Activated T-helper 1 cell treated with Interleukin-2 at 50 U/mL for 16 hours (primary cell): Measurements from ENCODE around the gene HS1BP3.

Experiments used
- DNase-seq: peaks from one replicate; pipeline ENCODE4 v3.0.0-alpha.2; 2020; ENCODE audit warnings: low read depth

HS1BP3 gene

DNA sequence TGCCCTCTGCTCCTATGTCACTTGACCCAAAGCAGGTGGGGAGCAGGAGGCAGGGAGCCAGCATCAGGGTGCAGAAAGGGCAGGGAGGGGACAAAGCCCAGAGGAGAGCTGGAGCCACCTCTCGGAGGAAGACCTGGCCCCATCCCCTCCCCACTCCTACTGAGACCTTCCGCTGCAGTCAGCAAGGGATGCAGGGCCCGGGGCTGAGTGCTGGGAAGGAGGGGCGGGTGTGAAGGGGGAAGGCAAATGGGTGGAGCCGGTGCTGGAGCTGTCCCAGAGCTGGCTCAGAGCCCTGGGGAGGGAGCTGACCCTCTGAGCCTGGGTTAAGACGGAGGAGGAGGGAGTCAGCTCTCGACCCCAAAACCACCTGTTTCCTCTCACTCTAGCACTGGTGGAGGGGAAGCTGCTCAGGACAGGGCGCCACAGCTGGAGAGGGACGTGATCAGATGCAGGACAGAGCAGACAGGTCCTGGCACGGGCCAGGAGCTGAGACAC is 33.8 kb downstream of the HS1BP3 start:
- no peak for DNase-seq

DNA sequence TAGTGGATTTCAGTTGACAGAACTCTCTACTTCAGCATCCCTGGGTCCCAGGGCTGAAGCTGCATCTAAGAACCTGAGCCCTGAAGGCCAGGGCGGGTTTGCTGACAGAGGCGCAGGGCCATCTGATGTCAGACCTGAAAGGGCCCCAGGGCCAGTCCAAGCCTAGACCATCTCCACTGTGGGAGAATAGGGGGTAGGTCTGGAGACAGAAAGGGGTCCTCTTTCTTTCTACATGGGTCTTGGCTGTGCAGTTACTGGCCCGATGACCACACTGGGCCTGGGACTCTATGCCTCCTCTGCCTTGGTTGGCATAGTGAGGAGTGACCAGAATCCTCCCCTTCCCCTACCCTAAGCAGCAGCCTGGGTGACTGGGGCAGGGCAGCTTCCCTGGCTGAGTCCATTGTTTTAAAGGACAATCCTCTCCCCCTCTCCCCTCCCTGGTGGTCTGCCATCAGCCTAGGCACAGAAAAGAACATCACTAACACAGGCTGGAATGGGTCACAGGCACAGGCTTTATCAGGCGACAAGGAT is 34.5 kb downstream of the HS1BP3 start:
- DNase-seq = no peak

DNA sequence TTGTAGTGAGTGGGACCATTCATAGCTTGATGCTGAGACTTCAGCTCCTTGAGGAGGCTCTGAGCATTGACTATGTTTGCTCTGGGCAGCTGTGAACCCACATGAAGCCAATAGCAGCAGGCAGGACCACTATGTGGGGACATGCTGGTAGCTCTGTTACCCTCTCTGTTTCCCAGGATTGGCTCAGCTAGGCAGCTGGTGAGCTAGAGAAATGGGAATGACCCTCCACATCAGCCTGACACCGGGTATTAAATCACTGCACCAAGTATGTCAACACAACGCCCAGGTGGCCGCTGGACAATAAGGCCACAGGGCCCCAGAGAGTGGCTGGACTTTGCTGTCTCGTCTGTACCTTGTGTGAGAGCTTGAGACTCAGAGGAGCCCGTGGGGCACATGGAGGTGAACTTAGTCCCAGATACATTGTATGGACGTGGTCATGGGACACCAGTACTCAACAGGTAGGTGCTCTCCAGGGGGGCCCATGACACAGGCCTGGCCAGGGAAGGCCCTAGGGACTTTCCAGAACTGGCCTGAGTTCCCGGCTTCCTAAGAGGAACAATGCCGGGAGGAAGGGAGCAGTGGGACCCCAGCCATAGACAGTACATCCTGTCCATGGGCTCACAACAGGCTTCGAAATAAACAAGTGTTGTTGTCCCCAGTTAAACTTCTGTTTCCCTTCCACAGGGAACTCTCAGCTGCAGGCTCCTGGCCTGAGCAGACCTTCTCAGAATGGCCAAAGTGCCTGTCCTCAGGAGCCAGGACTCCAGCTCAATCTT is 35.2 kb downstream of the HS1BP3 start:
- no peak for DNase-seq

DNA sequence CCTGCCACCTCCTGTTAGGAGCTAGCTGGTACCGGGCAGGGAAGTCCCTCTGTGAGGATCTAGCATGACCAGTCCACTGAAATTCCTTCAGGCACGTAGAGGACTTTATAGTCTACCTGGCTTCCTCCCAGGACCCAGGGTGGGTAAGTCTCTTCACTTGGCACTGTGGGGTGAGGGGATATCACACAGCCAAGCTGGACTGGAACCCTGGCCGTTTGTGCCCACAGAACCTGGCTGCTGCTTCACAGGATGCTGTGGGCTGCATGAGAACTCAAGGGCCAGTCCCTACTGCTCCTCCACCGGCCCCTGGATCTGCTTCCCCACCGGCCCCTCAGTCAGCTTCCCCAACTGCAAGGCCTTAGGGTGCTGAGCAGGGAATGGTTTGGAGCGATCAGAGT is 35.8 kb downstream of the HS1BP3 start:
- no peak for DNase-seq

DNA sequence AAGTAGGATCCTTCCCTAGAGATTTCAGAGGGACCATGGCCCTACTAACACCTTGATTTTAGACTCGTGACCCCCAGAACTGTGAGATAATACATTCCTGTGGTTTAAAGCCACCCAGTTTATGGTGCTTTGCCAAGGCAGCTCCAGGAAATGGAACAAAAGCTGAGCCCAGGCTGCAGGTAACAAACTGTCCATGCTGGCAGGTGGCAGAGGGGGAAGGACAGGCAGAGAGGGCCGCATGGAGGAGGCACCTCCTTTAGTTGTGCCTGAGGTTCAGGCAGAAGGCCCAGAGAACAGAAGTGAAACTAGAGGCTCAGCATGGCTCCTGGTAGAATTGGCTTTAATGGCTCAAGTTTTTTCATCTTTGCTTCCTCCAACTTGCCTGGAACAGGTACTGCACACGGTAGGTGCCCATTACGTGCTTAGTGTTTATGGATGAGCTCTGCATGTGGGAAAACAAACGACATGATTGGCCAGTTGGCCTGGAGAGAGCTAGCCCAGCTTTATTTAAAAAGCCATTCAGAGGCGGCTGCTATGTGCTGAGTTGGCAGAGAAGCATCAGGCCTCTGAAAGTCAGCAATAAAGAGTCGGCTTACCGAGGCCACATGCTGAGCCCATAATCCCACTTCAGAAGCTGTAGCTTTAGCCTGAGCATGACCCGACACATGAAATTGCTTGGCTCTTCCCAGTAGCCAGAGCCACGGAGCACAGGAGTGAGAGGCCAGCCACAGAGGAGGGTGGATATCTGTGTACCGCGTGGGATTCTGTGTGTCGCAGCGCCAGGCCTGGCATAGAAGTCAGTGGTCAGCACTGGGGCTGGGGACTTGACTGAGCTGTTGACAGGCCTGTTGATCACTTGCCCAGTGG is 36.5 kb downstream of the HS1BP3 start:
- no peak for DNase-seq

DNA sequence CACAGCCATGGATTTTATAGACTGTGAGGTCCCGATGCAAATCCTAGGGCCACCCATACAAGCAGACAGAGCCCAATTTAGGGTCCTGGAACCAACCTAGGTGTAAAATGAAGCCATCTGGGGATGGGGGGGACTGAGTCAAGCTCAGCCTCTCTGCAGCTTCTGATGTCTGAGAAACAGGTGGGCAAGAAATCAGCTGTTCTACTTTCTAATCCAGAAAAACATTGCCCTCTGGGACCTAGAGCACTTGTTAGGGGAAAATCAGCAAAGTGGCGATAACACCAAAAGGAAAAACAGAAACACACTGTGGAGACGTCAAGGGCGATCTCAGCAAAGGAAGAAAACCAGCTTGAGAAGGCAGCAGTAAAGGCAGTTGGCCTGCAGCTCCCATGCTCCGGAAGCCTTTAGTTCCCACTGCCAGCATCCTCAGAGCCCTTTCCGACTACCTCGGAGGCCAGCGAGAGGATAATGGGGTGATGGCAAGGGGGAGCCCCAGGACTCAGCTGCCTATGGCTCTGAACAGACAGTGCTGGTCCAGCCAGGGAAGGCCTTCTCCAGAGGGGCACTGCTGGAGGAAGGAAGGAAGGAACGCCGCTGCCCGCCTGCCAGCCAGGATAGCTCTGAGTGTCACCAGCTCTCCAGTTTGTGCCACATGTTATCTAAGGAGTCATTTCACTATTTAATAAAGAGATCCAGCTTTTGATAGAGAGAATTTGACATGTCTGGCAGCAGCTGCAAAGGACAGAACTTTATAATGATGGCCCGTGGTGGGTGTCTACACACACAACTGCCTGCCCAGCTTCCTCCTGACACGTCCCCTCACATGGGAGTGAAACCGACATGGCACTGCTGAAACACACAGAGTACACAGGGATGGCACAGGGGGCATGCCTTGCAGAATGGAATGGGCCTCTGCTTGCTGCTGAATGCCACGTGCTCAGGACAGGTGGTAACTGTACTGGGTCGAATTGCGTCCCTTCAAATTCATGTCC is 37.7 kb downstream of the HS1BP3 start:
- DNase-seq = no peak

DNA sequence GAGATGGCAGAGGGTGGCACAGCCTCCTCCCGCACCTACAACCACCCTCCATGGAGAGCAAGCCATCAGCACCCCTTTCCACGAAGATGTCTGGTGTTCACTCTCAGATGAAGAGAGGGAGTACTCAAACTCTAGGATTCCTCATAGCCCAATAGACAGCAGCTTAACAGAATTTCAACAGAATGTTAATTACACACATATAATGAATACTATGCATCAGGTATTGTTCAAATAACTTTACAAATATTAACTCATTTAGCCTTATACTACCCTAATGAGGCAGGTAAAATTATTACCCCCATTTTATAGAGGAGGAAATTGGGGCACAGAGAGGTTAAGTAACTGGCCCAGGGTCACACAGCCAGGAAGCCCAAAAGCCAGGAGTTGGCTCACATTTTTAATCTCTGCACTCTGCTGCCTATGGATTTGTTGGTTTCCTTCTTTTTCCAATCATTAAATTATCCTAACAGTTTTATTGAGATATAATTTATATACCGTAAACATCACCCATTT is 39.0 kb downstream of the HS1BP3 start:
- no peak for DNase-seq

DNA sequence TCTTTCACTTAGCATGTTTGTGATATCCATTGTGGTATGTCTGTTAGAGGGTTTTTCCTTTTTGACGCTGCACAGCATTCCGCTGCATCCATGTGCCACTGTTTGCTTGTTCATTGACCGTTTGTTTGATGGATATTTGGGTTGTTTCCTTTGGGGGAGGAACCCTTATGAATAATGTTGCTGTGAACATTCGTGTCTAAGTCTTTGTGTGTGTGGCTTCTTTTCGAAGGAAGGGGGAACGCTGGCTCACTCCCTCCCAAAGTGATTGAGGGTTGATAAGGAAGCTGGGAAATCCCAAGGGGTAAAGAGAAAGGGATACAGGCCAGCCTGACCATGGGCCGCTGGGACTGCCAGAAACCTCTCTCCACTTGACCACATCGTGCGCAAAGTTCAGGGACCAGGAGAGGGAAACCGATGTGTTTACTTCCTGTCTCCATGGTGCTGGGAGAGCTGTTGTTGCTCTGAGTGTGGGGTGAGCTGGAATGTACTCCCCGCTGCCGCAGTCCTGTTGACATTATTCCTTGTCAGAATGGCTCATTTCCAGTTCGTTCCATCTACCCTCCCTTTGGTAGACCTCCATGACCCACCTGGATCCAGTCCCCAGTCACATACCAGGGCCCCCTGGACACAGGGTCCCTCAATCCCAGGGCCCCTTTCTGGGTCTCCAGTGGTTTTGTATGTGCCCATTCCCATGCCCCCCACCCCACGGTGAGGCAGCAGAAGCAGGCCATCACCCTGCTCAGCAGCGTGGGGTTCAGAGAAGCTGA is 39.6 kb downstream of the HS1BP3 start:
- DNase-seq = no peak

DNA sequence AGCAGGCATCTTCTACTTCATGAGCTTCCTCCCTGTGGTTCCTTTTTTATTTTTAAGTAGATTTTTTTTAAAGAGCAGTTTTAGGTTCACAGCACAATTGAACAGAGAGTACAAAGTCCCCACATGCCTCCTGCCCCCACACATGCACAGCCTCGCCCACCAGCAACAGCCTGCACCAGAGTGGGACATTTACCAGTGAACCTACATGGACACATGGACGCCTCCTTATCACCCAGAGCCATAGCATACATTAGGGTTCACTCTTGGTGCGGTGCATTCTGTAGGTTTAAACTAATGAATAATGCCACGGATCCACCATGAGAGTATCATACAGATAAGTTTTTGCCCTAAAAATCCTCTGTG is 40.9 kb downstream of the HS1BP3 start:
- no peak for DNase-seq

DNA sequence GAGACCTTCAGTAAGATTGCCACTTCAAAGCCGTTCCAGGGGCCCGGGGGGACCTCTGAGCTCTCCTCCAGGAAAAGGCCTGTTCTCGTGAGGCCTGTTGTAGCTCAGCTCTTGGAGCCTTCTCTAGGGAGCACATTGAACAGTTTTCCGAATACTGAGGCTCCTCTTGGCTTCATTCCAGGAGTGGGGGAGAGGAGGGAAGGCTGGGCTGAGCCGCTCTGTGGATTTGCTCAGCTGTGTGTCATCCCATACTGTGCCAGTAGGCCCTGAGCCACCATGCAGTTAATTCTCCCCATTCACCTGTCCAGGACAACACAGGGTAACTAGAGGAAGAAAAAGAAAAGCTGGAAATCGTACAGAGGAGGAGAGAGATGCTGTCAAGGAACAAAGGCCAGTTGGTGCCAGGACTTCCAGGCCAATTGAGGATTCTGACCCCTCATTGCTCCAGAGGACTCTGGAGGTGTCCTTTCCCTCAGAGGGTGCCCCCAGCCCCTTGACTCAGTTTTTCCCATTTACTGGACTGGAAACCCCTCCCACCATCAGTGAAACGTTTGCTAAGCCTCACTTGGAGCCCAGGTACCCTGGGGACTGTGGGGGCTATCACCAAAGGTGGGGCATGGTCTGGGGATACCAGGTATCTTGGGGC is 41.4 kb downstream of the HS1BP3 start:
- no peak for DNase-seq

DNA sequence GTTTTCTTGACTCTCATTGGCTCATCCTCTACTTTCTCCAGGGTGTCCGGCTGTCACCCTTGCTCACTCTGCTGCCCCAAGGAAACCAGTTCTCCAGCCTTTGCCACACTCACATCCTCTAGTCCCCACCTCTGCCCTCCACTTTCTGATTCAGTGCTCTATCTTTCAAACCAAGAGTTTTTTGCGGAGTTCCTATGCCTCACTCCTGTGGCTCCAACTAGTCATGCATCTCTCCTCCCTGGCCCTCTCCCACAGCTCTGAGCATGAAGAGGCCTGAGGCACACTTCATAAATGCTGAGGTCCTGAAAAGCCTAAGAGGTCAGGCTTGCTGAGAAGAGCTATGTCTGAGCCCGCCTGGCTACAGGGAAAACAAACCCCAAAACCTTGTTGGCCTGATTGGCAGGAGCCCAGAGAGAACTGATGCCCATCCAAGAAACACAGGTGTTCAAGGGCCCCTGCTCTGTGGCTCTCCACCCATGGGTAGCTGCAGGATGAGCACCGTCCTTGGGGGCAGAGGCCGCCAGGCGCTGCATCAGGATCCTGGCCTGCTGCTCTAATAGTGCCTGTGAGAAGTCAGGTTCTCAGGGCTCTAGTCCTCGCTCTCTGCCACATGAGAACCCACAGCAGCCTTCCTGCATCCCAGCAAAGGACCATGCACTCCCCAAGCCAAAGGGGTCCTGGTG is 42.1 kb downstream of the HS1BP3 start:
- DNase-seq = no peak

DNA sequence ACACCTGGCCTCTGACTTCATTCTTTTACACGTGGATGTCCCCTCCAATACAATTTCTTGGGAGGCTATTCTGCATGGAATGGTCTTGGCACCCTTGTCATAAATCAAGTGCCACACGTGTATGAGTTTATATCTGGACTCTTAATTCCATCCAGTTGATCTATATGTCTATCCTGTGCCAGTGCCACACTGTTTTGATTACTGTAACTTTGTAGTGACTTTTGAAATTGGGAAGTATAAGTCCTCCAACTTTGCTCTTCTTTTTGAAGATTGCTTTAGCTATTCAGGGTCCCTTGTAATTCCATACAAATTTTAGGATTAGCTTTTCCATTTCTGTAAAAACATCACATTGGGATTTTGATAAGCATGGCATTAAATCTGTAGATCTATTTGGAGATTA is 43.5 kb downstream of the HS1BP3 start:
- no peak for DNase-seq

DNA sequence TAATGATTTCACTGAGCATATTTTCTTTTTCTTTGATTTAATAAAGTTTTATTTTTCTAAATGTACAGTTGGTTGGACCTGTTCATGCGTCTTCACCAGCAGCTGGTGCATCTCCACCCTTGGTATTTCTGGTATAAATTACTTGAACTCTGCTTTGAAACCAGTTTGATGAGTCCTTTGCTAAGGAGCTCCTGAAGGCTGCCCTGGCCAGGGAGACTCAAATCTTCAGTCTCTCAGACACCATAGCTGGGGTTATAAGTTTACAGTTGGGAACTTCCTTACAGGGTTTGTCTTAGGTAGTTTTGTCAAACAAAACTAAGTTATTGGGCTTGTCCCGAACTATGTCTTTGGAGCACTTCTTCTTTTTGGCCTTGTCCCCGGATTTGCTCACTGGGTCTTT is 44.7 kb downstream of the HS1BP3 start:
- DNase-seq = no peak

DNA sequence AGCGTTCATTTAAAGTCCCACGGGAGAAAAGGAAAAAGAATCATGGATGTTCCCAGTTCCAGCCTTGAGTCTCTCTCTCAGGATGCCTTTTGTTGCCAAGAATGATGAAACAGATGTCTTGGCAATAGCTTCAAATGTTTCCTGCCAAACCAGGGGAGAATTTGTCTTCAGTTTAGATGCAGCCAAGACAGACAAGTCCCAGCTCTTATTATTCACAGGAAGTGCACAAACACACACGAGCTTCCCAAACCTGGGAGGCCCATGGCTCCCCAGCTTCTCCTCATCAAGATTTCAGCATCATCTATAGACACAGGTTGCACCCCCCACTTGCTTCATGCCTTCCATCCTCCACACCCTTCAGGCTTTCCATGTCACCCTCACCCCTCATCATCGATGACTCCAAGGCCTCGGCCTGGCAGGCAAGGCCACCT is 45.9 kb downstream of the HS1BP3 start:
- no peak for DNase-seq

DNA sequence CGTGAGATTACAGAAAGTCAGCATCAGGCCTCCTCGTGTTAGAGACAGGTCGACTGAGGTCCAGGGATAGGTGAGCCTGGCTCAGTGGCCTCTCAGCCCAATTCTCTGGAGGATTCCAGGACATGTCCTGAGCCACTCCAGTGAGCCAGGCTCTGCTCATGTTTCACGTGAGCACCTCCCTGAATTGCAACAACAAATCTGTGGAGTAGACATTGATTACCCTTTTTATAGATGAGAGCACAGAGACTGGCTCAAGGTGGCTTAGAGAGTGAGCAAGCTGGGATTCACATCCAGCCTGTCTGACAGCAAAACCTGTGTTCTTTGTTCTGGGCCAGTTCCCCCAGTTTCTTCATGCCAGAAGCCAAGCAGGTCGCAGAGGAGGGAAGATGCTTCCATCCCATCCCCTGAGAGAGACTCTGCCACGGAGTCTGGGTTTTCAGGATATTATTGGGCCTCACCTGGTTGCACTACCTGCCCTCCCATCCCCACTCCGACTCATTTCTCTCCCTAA is 46.4 kb downstream of the HS1BP3 start:
- no peak for DNase-seq

DNA sequence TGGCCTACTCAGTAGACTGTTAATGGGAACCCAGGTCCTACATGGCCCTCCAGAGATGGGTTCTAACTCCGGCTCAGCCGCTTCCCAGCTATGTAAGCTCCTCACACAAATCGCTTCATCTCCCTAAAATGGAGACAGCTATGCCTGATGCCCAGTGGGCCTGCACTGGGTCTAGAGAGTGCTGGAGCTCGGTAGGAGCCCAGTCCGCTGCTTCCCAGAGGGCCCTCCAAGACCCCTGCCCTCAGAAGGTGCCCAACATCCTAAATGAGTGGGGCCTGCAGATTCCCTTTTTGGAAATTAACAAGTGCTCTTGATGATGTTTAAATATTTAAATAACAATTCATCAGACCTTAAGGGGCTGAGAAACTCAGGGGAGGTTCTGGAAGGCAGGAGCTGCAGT is 47.1 kb downstream of the HS1BP3 start:
- DNase-seq = no peak

DNA sequence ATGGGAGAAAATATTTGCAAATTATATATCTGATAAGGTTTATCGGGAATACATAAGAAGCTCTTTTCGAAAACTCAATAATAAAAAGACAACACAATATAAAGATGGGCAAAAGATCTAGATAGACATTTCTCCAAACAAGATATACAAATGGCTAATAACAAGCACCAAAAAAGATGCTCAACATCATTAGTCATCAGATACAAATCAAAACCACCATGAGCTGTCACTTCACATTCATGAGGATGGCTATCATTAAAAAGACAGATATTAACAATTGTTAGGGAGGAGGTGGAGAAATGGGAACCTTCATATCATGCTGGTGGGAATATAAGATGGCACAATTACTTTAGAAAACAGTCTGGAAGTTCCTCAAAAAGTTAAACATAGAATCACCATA is 48.1 kb downstream of the HS1BP3 start:
- DNase-seq = no peak

DNA sequence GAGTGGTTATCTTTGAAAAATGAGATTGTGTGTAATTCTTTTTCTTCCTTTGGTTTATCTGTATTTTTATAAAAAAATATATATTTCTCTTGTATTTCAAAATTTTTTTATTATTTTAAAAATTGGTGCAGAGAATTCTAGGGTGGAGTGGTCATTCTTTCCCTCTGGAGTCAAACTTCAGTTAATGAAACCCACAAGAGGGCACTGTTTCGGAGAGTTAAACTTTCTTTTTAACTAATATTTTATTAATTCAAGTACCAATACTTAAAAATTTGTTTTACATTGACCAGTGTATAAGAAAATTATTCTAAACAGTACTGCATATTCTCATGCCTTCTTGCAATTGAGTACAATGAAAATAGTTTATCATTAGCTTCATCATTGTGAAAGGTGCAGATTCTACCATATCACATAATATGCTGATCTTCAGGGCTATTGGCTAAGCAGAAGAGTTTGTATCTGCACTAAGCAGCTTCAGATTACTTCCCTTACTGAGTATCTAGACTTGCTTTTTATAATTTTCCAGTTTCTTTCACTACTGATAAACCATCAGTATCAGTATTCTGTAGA is 50.1 kb downstream of the HS1BP3 start:
- DNase-seq = no peak

DNA sequence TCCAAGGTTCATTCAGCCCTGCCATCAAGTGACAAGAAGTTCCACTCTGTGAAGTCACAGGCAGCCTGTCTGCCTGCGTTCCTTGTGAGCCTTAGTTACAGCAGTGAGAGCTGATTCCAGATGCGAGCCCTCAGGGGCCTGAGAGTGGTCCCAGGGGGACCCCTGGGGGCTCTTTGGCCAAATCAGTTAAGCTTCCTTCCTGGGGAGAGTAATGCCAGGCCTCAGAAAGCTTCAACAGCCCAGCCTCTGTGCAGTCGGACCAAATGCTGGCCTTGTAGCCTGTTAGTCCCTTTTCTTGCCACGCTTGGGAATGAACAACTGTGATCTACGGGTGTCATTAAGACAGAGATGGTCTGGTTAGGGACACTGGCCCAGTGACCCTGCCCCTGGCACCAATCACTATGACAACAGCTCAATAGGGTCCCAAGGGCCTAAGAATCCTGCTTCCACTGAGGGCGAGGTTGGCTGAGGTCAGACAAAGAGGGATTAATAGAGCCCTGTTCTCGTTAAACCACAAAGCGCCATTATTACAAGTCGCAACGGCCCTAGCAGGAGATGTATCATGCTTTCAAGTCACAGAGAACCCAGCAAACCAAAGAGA is 50.9 kb downstream of the HS1BP3 start:
- no peak for DNase-seq
